22Rv1 (cell line): ENCODE data around the gene THAP2.

Experiments
- ZFX ChIP-seq: fragments of 450-650 bp; IDR thresholded peaks from 2 replicates; pipeline ENCODE4 v1.6.1; 2017; ENCODE audit warnings: antibody characterized with exemption, borderline replicate concordance
- TF ChIP-seq, protein P1 (sequence below): fragments of 450-650 bp; IDR thresholded peaks from 2 replicates; pipeline ENCODE4 v1.5.1; 2017; ENCODE audit warnings: mild to moderate bottlenecking

- TF ChIP-seq, protein P1, sequence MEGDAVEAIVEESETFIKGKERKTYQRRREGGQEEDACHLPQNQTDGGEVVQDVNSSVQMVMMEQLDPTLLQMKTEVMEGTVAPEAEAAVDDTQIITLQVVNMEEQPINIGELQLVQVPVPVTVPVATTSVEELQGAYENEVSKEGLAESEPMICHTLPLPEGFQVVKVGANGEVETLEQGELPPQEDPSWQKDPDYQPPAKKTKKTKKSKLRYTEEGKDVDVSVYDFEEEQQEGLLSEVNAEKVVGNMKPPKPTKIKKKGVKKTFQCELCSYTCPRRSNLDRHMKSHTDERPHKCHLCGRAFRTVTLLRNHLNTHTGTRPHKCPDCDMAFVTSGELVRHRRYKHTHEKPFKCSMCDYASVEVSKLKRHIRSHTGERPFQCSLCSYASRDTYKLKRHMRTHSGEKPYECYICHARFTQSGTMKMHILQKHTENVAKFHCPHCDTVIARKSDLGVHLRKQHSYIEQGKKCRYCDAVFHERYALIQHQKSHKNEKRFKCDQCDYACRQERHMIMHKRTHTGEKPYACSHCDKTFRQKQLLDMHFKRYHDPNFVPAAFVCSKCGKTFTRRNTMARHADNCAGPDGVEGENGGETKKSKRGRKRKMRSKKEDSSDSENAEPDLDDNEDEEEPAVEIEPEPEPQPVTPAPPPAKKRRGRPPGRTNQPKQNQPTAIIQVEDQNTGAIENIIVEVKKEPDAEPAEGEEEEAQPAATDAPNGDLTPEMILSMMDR = no peak
- no peak for TF ChIP-seq ZFX
Measured at GRCh38 chr12:71702590-71702989, 38.5 kb downstream of the THAP2 start.
